ELR (cell line): ENCODE results near the gene TLE5.

ENCODE experiments used
- DNase-seq: peaks from one replicate; pipeline ENCODE4 v3.0.0-alpha.2; 2015; ENCODE audit warnings: low read depth

TLE5 gene

GRCh38 chr19:3062165-3063105, at the start of gene TLE5:
Gene TLE5 (minus strand): TSS chr19:3062495. CDS start chr19:3062200, 295 bp downstream.
- peak; percentile 56 for DNase-seq

- DNase-seq, result no peak
Observed at GRCh38 chr19:3111586-3112247, 49.4 kb upstream of the TLE5 start.

DNA sequence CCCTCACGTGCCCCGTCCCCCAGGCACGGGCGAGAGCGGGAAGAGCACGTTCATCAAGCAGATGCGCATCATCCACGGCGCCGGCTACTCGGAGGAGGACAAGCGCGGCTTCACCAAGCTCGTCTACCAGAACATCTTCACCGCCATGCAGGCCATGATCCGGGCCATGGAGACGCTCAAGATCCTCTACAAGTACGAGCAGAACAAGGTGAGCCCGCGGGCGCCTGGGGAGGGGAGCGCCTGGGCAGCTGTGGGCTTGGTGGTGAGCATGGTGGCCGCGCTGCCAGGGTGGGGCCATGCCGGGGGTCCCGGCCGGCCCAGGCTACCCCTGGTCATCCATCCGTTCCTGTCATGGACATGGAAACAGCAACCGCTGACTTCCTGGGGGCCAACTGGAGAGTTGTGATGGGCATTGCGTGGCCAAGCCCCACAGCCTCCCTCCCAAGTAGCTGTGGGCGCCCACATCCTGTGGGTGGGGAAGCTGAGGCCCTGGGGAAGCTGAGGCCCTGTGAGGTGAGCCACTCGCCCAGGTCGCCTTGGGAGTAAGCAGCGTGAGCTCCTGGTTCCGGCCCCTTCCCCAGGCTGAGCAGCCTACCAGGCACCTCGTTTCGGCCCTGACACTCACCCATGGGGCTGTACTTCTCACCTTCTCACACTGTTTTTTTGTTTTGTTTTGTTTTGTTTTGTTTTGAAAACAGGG, 48.0 kb upstream of the TLE5 start:
- no peak for DNase-seq

GRCh38 chr19:3109491-3109890, 47.2 kb upstream of the TLE5 start:
- no peak for DNase-seq

- DNase-seq, result peak; percentile 77
Observed at GRCh38 chr19:3108775-3109174, 46.5 kb upstream of the TLE5 start.

GRCh38 chr19:3107658-3108057, 45.4 kb upstream of the TLE5 start:
- no peak for DNase-seq

GRCh38 chr19:3106509-3107141, 44.3 kb upstream of the TLE5 start:
- DNase-seq, result no peak

GRCh38 chr19:3105641-3106508, 43.6 kb upstream of the TLE5 start:
- DNase-seq, result no peak

DNA sequence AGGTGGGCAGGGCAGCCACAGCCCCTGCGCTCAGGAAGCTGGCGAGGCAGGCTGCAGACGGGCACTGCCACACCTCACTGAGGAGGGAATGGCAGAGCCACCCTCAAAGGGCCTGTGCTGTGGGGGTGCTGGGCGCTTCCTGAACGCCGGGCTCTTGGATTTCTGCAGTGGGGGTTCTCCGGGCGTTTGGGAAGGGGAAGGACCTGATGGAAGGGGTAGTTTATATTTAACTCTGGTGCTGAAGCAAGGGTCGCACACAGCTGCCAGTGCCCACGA, 42.4 kb upstream of the TLE5 start:
- no peak for DNase-seq

DNA sequence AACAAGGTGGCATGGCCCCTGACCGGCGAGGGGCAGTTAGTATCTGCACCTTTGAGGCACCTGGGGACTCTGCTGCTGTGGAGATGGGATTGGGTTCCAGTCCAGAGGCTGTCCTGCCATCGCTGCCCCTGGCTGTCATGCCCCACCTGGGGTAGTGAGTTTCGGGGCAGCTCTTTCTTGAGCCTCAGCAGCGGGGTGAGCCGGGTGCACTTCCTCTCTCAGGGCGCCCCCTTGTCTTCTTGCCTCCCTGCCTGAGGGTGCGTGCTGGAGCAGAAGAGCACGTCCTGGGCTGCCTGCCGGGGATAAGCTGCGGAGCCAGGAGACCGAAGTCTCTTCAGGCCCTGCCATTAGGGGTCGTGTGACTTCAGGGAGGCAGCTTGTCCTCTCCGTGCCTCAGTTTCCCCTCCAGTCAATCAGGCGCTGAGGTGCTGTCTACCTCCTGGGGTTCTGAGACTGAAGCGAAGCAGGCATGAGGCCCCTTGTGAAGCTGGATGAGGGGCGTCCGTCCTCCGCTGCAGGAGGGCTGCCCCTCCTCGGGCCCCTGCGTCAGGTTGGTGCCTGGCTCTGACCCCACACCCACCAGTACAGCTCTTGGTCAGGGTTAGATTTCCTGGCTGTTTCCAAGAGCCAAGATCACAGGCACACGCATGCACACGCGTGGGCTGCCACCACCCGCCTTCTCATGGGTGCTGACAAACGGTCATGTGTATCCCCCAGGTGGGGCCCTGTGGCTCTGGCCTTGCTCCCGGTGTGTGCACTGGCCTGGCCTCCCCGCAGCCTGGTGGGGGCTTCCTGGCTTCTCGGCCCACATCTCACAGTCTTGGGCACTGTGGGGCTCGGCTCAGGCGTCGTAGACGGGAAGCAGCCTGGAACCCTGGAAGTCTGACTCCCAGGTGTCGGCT, 40.2 kb upstream of the TLE5 start:
- DNase-seq, result no peak

- no peak for DNase-seq
Observed at GRCh38 chr19:3100747-3101730, 38.7 kb upstream of the TLE5 start.

- no peak for DNase-seq
Observed at GRCh38 chr19:3100331-3100730, 38.0 kb upstream of the TLE5 start.

- DNase-seq, result no peak
Observed at GRCh38 chr19:3099347-3100145, 37.3 kb upstream of the TLE5 start.

- no peak for DNase-seq
Observed at GRCh38 chr19:3098515-3099346, 36.4 kb upstream of the TLE5 start.

- no peak for DNase-seq
Observed at GRCh38 chr19:3098141-3098514, 35.8 kb upstream of the TLE5 start.

DNA sequence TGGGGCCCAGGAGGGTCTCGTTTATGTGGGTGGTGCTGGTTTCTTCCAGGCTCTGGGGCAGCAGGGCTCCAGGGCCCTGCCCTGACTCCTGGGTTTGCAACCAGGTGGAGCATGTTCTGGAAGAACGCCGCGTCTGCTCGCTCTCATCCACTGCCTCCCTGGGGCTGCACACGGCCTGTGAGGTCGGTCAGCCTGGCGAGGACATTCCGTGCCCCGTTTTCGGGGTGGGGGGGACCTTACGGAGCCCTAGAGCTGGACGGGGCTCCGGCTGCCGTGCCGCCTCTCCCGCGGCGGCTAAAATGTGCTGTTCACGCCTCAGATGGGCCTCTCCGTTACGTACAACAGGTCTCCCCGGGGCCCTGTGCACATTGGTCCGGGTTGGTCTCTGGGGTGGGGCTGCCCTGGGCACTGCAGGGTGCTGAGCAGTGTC, 35.2 kb upstream of the TLE5 start:
- DNase-seq, result no peak

GRCh38 chr19:3096902-3097326, 34.6 kb upstream of the TLE5 start:
- DNase-seq, result no peak
